Natural killer cell (primary cell): ENCODE data around the gene PRDM16. TPM values are rescaled to one million over a fixed set of nuclear protein-coding genes. Genes with fewer than 3 reads are reported as not detected.
A peak's percentile ranks its signal among the peaks of the same experiment; 100 is the strongest.

ENCODE experiments used
- ATAC-seq, 3 donors: fragments of 150-1000 bp in 2 of 3; fragments of 200-7000 bp in 1 of 3; cut with Tn5 transposase; 1 replicate in 1 of 3; 2 replicates in 2 of 3; pipeline ENCODE4 v1.10.0; 2021; ENCODE audit warnings: mild to moderate bottlenecking in 2 of 3, moderate library complexity in 2 of 3
- DNase-seq, 2 donors: peaks; one replicate each; pipeline versions ENCODE4 v3.0.0 to v3.0.0-alpha.2; 2013 to 2021; ENCODE audit warnings: mixed read lengths in 1 of 2
- H3K27ac ChIP-seq: one replicate; pipeline ENCODE4 v1.5.1; 2013; ENCODE audit warnings: mild to moderate bottlenecking, low read length
- H3K27me3 ChIP-seq: one replicate; pipeline ENCODE4 v1.6.1; 2013; ENCODE audit warnings: low read length; ENCODE audit not compliant: control insufficient read depth, insufficient read depth
- H3K36me3 ChIP-seq: one replicate; pipeline ENCODE4 v1.6.1; 2013; ENCODE audit warnings: low read length; ENCODE audit not compliant: control insufficient read depth, insufficient read depth
- H3K4me1 ChIP-seq: one replicate; pipeline ENCODE4 v1.6.1; 2013; ENCODE audit warnings: low read length; ENCODE audit not compliant: control insufficient read depth, insufficient read depth
- H3K4me3 ChIP-seq: one replicate; pipeline ENCODE4 v1.5.1; 2013; ENCODE audit warnings: low read length
- H3K9me3 ChIP-seq: one replicate; pipeline ENCODE4 v1.6.1; 2013; ENCODE audit warnings: low read length; ENCODE audit not compliant: control insufficient read depth, insufficient read depth
- H3K27ac Mint-ChIP-seq, 2 donors: one replicate each; pipeline ENCODE4 v1.8.0; 2022; ENCODE audit warnings: mild to moderate bottlenecking in 2 of 2, mixed read lengths in 2 of 2, moderate library complexity in 1 of 2
- H3K27me3 Mint-ChIP-seq, 2 donors: one replicate each; pipeline ENCODE4 v1.8.0; 2022; ENCODE audit warnings: low read depth in 2 of 2, mixed read lengths in 2 of 2
- H3K36me3 Mint-ChIP-seq: one replicate; pipeline ENCODE4 v1.8.0; 2022; ENCODE audit warnings: mixed read lengths
- H3K4me1 Mint-ChIP-seq, 2 donors: one replicate each; pipeline ENCODE4 v1.8.0; 2022; ENCODE audit warnings: mixed read lengths in 2 of 2
- H3K4me3 Mint-ChIP-seq: one replicate; pipeline ENCODE4 v1.8.0; 2022; ENCODE audit warnings: mild to moderate bottlenecking, moderate library complexity, mixed read lengths
- H3K9me3 Mint-ChIP-seq, 2 donors: one replicate each; pipeline ENCODE4 v1.8.0; 2022; ENCODE audit warnings: mixed read lengths in 2 of 2
- WGBS: methylation state at CpG from one replicate; pipeline ENCODE4 v1.1.7; 2013; ENCODE audit warnings: missing lambda C conversion rate; ENCODE audit not compliant: insufficient coverage; 5-methylcytosine and 5-hydroxymethylcytosine counted together
- intact Hi-C: fragments of 100-400 bp; cut with micrococcal nuclease; formaldehyde crosslinking; loops from one replicate; pipeline ENCODE4 v1.14.2; 2022
- total RNA-seq, 4 donors: library from RNA; stranded (reverse); fragments of 120-200 nt in 1 of 4; gene quantifications; one replicate each; pipeline versions ENCODE4 v1.2.3 to v1.2.4, GENCODE V29; 2013 to 2022
- TF ChIP-seq, protein P1 (sequence below): fragments of 200-600 bp; IDR thresholded peaks from one replicate; pipeline ENCODE4 v1.8.0; 2022; ENCODE audit warnings: antibody characterized with exemption

Gene PRDM16
- total RNA-seq, 3 donors from 2014 or later (not counting 1 experiment from before 2014, with no cell fraction given), result 0.25 to 0.64 TPM; not detected in 1

DNA sequence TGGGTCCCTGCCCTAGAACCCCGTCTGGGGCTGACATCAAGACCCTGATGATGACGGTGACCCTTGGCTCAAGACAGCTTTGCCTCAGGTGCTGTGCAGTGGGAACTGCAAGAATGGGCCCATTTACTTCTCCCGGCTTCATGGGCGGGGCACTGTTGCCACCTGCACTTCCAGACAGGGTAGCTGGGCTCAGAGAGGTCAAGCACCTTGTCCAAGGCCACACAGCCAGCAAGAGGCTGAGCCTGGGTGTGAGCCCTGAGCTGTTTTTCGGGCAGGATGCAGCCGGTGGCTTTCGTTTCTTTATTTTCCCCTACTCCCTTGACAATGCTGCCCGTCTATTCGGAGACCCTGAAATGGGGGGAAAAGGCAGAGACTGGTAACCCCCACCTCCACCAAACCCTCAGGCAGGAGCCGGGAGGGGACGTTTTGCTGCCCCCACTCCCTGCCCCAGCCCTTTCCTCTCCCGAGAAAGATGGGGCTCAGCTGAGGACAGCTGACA lies 91.7 kb downstream of the PRDM16 start:
- Mint-ChIP-seq H3K9me3 (no peaks in the 10 kb centered on the region), H3K27me3 (peaks cover 11 to 18% of the 10 kb centered on the region in 2 donors), H3K4me3 (peak overlapping the region; percentile 40), H3K36me3 (no peaks in the 10 kb centered on the region), H3K27ac (no peak overlapping the region), H3K4me1 (no peaks in the 10 kb centered on the region)
- DNase-seq (no peak), ATAC-seq (no peak)
- H3K27ac ChIP-seq, result no peak overlapping the region
- peaks cover 1% of the 10 kb centered on the region for H3K27me3 ChIP-seq
- intact Hi-C loops, result no loop called here
- H3K4me3 ChIP-seq, result no peak overlapping the region
- WGBS, result 28% methylated on average over 12 of the region's 12 CpGs
- TF ChIP-seq, protein P1, sequence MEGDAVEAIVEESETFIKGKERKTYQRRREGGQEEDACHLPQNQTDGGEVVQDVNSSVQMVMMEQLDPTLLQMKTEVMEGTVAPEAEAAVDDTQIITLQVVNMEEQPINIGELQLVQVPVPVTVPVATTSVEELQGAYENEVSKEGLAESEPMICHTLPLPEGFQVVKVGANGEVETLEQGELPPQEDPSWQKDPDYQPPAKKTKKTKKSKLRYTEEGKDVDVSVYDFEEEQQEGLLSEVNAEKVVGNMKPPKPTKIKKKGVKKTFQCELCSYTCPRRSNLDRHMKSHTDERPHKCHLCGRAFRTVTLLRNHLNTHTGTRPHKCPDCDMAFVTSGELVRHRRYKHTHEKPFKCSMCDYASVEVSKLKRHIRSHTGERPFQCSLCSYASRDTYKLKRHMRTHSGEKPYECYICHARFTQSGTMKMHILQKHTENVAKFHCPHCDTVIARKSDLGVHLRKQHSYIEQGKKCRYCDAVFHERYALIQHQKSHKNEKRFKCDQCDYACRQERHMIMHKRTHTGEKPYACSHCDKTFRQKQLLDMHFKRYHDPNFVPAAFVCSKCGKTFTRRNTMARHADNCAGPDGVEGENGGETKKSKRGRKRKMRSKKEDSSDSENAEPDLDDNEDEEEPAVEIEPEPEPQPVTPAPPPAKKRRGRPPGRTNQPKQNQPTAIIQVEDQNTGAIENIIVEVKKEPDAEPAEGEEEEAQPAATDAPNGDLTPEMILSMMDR, result no peak
- H3K9me3 ChIP-seq, result no peaks in the 10 kb centered on the region
- H3K4me1 ChIP-seq, result peaks cover 7% of the 10 kb centered on the region
- no peaks in the 10 kb centered on the region for H3K36me3 ChIP-seq

DNA sequence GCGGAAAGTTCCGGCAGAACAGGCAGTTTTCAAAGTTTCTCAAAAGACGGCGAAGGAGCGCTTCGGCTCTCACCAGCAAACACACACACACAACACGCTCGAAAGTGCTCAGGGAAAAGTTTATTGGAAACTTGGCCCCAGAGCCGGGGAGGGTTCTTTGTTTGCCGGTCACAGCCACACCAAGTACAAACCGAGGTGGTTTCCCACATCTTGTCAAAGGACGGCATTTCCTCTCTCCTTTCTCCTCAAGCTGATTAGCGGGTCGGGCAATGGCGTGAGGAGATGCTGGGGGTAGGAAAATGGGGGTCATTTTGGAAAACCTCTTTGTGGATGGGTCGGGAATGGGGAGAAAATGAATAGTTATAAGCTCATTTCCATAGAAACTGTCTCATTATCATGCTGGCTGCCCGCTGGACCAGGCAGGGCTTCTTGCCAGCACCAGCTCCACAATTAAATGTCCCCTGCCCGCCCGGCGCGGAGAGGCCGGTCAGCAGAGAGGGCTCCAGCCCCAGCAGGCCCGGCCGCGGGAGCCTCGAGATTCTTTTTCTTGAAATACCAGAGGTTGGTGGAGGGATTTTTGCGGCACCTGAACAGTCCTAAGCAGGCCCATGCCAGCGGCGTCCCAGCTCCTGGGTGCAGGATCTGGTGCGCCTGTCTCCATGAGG lies 92.3 kb downstream of the PRDM16 start:
- no peak overlapping the region for H3K4me3 ChIP-seq
- DNase-seq, result peak in 1 of 2 donors; percentile 15
- 48% methylated on average over 25 of the region's 30 CpGs for WGBS

DNA sequence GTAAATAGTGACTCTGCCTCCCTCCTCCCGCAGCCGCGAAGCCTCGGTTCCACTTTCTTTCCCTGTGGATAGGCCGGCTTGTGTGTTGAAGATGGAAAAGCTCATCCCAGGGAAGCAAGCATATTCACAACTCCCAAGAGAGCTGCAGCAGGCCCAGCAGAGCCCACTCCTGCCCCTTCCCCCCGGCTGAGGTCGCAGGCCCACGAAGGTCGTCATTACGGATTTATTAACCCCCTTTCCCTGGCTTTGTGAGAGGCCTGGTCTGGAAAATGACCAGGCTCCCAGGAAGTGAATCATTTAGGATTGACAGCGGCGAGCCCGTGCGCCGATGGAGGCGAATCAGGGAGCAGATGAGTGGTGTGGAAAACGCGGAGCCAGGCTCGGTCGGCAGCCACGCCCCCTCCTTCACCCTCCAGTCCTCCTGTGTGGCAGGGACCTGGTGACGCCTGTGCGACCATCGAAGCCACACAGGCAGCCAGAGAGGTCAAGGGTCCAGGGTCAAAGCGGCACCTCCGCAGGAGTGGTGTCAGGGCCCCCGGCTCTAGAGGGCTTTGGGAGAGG lies 93.4 kb downstream of the PRDM16 start:
- Mint-ChIP-seq H3K9me3 (no peaks in the 10 kb centered on the region), H3K27ac (no peak overlapping the region)
- TF ChIP-seq, protein P1, result no peak

More for the DNA sequence above, 92.3 kb downstream of the PRDM16 start:
- intact Hi-C loops, result no loop called here
- ATAC-seq, result no peak
- H3K27me3 ChIP-seq, result no peaks in the 10 kb centered on the region
- no peaks in the 10 kb centered on the region for H3K9me3 ChIP-seq
- H3K4me1 Mint-ChIP-seq, result no peaks in the 10 kb centered on the region
- H3K4me3 Mint-ChIP-seq, result peak overlapping the region; percentile 40
- H3K4me1 ChIP-seq, result peaks cover 7% of the 10 kb centered on the region
- H3K27ac Mint-ChIP-seq, result no peak overlapping the region
- H3K27me3 Mint-ChIP-seq, result peaks cover 5 to 13% of the 10 kb centered on the region in 2 donors
- no peaks in the 10 kb centered on the region for H3K36me3 ChIP-seq
- H3K36me3 Mint-ChIP-seq, result no peaks in the 10 kb centered on the region
- no peaks in the 10 kb centered on the region for H3K9me3 Mint-ChIP-seq
- H3K27ac ChIP-seq, result no peak overlapping the region
- TF ChIP-seq, protein P1, result no peak

More for the DNA sequence above, 93.4 kb downstream of the PRDM16 start:
- DNase-seq (no peak), ATAC-seq (no peak)
- no peaks in the 10 kb centered on the region for H3K4me1 Mint-ChIP-seq
- no peak overlapping the region for H3K4me3 Mint-ChIP-seq
- peaks cover 0 to 11% of the 10 kb centered on the region in 2 donors for H3K27me3 Mint-ChIP-seq
- Histone ChIP-seq H3K27ac (no peak overlapping the region), H3K4me3 (no peak overlapping the region), H3K9me3 (no peaks in the 10 kb centered on the region), H3K4me1 (peaks cover 7% of the 10 kb centered on the region), H3K36me3 (no peaks in the 10 kb centered on the region), H3K27me3 (no peaks in the 10 kb centered on the region)
- H3K36me3 Mint-ChIP-seq, result no peaks in the 10 kb centered on the region
- WGBS, result 95% methylated on average over 27 of the region's 27 CpGs
- intact Hi-C loops, result no loop called here
